ENCODE results near the gene VARS2. TPM values are rescaled to one million over a fixed set of nuclear protein-coding genes. Genes with fewer than 3 reads are reported as not detected.

The VARS2 gene
- polyA plus RNA-seq, 1 of the 3 experiments (the other 2 are of a cell fraction) = 31.2 TPM

GRCh38 chr6:30882204-30882758, 31.8 kb upstream of the VARS2 start:
- Histone ChIP-seq H2AFZ (ENCODE audit: low read depth) (no peak overlapping the region), H3K4me2 (no peak overlapping the region), H3K9me3 (no peaks in the 10 kb centered on the region), H3K9ac (no peak overlapping the region), H3K79me2 (ENCODE audit: insufficient read depth) (peaks cover 27% of the 10 kb centered on the region), H3K4me3 (ENCODE audit: low read depth in 2 of 2, low read length in 1 of 2) (no peak overlapping the region), H3K36me3 (replicated peaks in 1 of 2; ENCODE audit: control insufficient read depth in 1 of 2, insufficient read depth in 2 of 2, low read length in 1 of 2) (no peaks in the 10 kb centered on the region), H3K27ac (ENCODE audit: low read depth in 2 of 2, low read length in 1 of 2) (no peak overlapping the region), H3F3A (replicated peaks; ENCODE audit: insufficient read depth) (peaks cover 6% of the 10 kb centered on the region), H3K9me2 (no peaks in the 10 kb centered on the region), H3K4me1 (ENCODE audit: control insufficient read depth in 1 of 2, insufficient read depth in 2 of 2, low read depth in 1 of 2, low read length in 1 of 2) (peaks cover 12 to 34% of the 10 kb centered on the region in 2 experiments; a peak in 3 of 4 replicates), H3K27me3 (ENCODE audit: insufficient read depth) (no peaks in the 10 kb centered on the region), H4K20me1 (ENCODE audit: insufficient read depth) (no peaks in the 10 kb centered on the region)
- ChIA-PET POLR2A (interaction anchor here (1.0 to 2.0 kb wide), 2 partner anchors 32 to 100 kb away, joined by 3 to 7 read pairs; partner anchors contain the start of gene VARS2), CTCF (interaction anchor here (1.0 to 7.6 kb wide), 9 partner anchors 11 to 350 kb away, joined by 3 to 103 read pairs (median 5); partner anchors contain the start of gene VARS2)
- TF ChIP-seq TAF1 (IDR thresholded peaks at IDR 0.05; ENCODE audit: borderline replicate concordance, low read depth, low read length) (no peak), ELF1 (IDR thresholded peaks at IDR 0.05) (no peak), RAD21 (IDR thresholded peaks at IDR 0.05; ENCODE audit: low read length) (no peak), CHD2 (IDR thresholded peaks at IDR 0.05; ENCODE audit: low read length, partially characterized antibody) (no peak), USF1 (IDR thresholded peaks at IDR 0.05; ENCODE audit: borderline replicate concordance, low read depth) (no peak), USF2 (IDR thresholded peaks at IDR 0.05; ENCODE audit: borderline replicate concordance, low read depth, low read length) (no peak), RCOR1 (IDR thresholded peaks at IDR 0.05; ENCODE audit: low read length) (no peak), FOXJ3 (CRISPR knock-in tag; IDR thresholded peaks at IDR 0.05) (no peak), TCF12 (IDR thresholded peaks at IDR 0.05) (no peak), POLR2AphosphoS5 (IDR thresholded peaks at IDR 0.05; ENCODE audit: low read depth, low read length) (no peak), JUND (IDR thresholded peaks at IDR 0.05) (no peak)
- 77% methylated on average over 8 of the region's 8 CpGs for WGBS (ENCODE audit: low lambda C conversion rate)
- DNase-seq = peak; percentile 15

GRCh38 chr6:30882759-30883684, 31.0 kb upstream of the VARS2 start:
- 81% methylated on average over 11 of the region's 15 CpGs for WGBS (ENCODE audit: low lambda C conversion rate)
- peaks cover 13% of the 10 kb centered on the region for H3F3A ChIP-seq (replicated peaks; ENCODE audit: insufficient read depth)
- H3K79me2 ChIP-seq (ENCODE audit: insufficient read depth) = peaks cover 34% of the 10 kb centered on the region
- TF ChIP-seq POLR2AphosphoS5 (IDR thresholded peaks at IDR 0.05; ENCODE audit: low read depth, low read length) (no peak), CHD2 (IDR thresholded peaks at IDR 0.05; ENCODE audit: low read length, partially characterized antibody) (no peak), RXRA (IDR thresholded peaks at IDR 0.05; ENCODE audit: borderline replicate concordance, low read depth) (no peak), RCOR1 (IDR thresholded peaks at IDR 0.05; ENCODE audit: low read length) (no peak), MAX (IDR thresholded peaks at IDR 0.05; ENCODE audit: low read depth) (no peak), TAF1 (IDR thresholded peaks at IDR 0.05; ENCODE audit: borderline replicate concordance, low read depth, low read length) (no peak), NRF1 (IDR thresholded peaks at IDR 0.05; ENCODE audit: low read depth, low read length) (no peak)
- H4K20me1 ChIP-seq (ENCODE audit: insufficient read depth) = no peaks in the 10 kb centered on the region
- no peaks in the 10 kb centered on the region for H3K9me3 ChIP-seq
- peak; percentile 33 for DNase-seq
- CTCF ChIA-PET = interaction anchor here (0.6 to 7.6 kb wide), 10 partner anchors 10 to 351 kb away, joined by 3 to 103 read pairs (median 5); partner anchors contain the start of gene VARS2
- POLR2A ChIA-PET = interaction anchor here (1.0 to 2.0 kb wide), 2 partner anchors 31 to 101 kb away, joined by 3 to 7 read pairs; partner anchors contain the start of gene VARS2
- H3K9ac ChIP-seq = peak overlapping the region; percentile 71; the same call in 1 of the 2 replicates
- no peaks in the 10 kb centered on the region for H3K9me2 ChIP-seq
- no peaks in the 10 kb centered on the region for H3K36me3 ChIP-seq (replicated peaks in 1 of 2; ENCODE audit: control insufficient read depth in 1 of 2, insufficient read depth in 2 of 2, low read length in 1 of 2)
- no peak overlapping the region for H2AFZ ChIP-seq (ENCODE audit: low read depth)
- H3K4me3 ChIP-seq (ENCODE audit: low read depth in 2 of 2, low read length in 1 of 2) = peak overlapping the region in 1 of 2 experiments; percentile 69; a peak in 1 of 4 replicates
- H3K27me3 ChIP-seq (ENCODE audit: insufficient read depth) = no peaks in the 10 kb centered on the region
- peak overlapping the region in 1 of 2 experiments; percentile 27; a peak in 1 of 4 replicates for H3K27ac ChIP-seq (ENCODE audit: low read depth in 2 of 2, low read length in 1 of 2)
- peak overlapping the region; percentile 99; the same call in 1 of the 2 replicates for H3K4me2 ChIP-seq
- peaks cover 18 to 31% of the 10 kb centered on the region in 2 experiments; a peak in 3 of 4 replicates for H3K4me1 ChIP-seq (ENCODE audit: control insufficient read depth in 1 of 2, insufficient read depth in 2 of 2, low read depth in 1 of 2, low read length in 1 of 2)
